HTERT RPE-1 (cell line): Measurements from ENCODE around the gene MFSD1.

ENCODE experiments used
- in situ Hi-C: fragments of 300-500 bp; cut with MboI; formaldehyde crosslinking; loops from 4 replicates; pipeline ENCODE4 v1.14.3; 2020; ENCODE audit warnings: low sequenced_read_pairs

MFSD1 gene, protein sequence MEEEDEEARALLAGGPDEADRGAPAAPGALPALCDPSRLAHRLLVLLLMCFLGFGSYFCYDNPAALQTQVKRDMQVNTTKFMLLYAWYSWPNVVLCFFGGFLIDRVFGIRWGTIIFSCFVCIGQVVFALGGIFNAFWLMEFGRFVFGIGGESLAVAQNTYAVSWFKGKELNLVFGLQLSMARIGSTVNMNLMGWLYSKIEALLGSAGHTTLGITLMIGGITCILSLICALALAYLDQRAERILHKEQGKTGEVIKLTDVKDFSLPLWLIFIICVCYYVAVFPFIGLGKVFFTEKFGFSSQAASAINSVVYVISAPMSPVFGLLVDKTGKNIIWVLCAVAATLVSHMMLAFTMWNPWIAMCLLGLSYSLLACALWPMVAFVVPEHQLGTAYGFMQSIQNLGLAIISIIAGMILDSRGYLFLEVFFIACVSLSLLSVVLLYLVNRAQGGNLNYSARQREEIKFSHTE

DNA sequence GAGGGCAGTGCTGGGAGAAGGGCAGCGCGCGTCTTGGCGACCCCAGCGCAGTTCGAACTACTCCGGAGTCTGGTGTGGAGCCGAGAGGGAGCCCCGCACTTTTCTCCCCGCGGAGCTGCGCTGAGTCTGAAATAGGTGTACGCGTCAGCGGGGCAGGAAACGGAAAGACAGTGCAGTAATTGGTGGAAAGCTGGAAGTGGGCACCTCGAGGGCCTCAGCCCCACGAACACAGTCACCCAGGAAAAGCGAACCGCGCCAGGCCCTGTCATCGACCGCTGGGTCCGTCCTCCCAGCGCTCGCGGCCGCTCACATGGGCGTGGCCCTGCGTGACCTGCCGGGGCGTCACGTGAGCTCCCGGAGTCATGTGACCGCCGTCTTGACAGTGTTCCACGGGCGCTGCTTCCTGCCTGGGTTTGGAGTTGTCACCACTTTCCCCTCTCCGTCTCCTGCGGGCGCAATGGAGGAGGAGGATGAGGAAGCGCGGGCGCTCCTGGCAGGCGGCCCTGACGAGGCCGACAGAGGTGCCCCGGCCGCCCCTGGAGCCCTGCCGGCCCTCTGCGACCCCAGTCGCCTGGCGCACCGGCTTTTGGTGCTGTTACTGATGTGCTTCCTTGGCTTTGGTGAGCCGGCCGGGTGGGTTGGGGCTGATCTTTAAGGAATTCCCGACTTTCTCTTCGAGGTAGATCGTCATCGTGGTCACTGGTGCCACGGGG lies at the start of gene MFSD1:
Gene MFSD1 (plus strand): TSS at position 359 of the 713 bp plus-strand sequence. CDS start 99 bp downstream, at position 458.
- in situ Hi-C loops: no loop called here

DNA sequence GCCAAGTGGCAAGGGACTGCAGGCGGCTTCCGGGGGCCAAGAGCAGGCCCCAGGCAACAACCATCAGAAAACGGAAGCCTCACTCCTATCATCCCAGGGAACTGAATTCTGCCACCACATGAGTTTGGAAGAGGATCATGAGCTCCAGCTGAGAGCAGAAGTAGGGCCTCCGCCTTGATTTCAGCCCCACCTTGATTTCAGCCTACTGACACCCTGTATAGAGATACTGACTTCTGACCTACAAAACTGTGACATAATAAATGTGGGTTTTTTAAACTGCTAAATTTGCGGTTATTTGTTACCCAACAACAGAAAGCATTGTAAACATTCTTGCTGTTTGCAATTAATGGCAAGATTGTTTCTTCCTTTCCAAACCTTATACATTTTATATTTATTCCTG lies 48.0 kb upstream of the MFSD1 start:
- in situ Hi-C loops: no loop called here

DNA sequence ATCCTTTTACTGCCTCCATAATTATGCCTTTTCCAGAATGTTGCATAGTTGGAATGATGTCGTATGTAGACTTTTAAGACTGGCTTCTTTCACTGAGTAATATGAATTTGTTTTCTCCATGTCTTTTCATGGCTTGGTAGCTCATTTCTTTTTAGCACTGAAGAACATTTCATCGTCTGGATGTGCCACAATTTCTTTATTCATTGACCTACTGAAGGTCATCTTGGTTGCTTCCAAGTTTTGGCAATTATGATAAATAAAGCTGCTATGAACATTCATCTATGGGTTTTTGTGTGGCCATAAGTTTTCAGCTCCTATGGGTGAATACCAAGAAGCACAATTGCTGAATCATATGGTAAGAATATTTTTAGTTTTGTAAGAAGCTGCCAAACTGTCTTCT lies 46.4 kb upstream of the MFSD1 start:
- in situ Hi-C loops: no loop called here

DNA sequence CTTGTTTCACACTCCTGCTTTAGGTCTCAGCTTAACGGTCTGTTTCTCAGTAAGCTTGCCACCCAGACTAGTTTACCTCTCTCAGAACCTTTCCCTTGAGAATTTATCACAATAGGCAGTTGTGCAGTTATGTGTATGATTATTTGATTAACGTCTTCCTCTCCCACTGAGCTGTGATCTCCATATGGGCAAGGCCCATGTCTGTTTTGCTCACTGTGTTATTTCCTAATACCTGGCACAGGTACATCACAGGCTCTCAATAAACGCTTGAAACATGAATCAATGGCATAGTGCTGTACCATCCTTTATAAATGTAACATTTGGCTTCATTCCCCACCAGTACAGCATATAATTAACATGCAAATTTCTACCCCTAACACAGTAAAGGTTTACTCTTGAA lies 40.5 kb upstream of the MFSD1 start:
- in situ Hi-C loops: no loop called here

DNA sequence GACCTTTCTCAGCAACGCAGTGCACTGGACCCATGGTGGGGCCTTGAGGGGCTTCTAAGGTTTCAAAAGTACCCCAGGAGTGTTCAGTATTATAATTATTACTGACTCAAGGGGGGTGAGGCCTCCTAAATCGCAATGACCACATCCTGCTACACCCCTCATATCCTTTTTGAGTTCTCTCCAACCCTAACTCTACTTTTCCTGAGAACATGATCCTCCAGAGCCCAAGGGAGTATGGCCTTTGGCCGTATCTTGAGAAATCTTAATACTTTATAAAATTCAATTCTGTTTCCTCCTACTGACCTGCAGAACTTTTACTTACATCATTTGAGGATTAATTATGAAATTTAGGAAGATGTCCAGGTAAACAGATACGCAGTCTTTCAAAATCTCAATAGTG lies 39.2 kb upstream of the MFSD1 start:
- in situ Hi-C loops: no loop called here

DNA sequence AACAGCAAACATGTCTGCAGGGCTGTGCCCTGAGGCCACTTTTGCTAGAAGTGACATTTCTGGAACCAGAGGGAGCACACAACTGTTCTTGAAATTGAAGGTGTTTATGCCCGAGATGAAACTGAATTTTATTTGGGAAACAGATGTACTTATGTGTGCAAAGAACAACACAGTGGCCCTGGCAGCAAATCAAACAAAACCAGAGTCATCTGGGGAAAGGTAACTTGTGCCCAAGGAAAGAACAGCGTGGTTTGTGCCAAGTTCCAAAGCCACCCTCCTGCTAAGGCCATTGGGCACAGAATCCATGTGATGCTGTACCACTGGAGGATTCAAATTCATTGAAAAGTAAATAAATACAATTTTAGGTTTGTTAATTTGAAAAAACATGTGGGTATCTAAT lies 38.4 kb upstream of the MFSD1 start:
- in situ Hi-C loops: no loop called here

DNA sequence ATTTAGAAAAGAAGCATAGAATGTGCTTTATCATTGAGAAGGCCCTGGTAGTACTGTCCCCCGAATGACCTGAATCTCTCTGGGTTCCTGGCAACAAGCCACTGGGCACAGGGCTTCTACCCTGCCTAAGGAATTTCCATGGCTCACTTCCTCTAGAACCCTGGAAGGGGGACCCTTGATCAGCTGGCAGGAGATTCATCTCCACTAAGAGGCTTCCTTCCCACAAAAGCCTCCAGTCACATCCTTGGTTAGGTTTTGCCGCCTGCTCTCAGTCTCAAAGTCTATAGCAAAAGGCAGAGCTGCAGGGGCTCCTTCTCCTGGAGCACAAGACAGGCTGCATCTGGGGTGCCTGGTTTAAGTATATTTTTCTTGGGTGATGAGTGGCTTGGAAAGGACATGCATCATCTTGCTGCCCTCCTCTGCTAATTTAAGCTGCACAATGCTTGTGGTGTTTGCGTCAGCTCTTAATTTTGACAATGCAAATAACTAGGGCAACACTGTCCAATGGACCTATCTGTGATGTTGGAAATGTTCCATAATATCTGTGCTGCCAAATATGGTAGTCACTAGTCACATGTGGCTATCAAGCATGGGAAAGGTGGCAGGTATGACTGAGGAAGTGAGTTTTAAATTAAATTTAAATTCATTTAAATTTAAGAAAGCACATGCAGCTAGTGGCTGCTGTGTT lies 36.2 kb upstream of the MFSD1 start:
- in situ Hi-C loops: no loop called here

DNA sequence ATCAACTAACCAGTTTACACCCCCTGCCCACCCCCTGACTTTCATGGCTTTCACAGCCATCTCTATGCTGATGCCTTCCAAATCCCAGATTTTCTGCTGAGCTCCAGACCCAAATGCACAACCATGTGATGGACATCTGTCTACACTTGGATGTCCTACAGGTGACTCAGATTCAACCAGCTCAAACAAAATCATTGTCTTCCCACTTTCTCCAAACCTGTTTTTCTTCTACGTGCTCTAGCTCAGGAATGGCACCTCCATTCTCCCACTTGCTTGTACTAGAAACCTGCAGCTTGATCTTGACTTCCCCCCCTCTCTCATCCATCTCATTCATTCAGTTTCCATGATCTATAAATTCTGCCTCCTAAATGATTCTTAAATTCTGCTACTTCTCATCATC lies 35.5 kb upstream of the MFSD1 start:
- in situ Hi-C loops: no loop called here

DNA sequence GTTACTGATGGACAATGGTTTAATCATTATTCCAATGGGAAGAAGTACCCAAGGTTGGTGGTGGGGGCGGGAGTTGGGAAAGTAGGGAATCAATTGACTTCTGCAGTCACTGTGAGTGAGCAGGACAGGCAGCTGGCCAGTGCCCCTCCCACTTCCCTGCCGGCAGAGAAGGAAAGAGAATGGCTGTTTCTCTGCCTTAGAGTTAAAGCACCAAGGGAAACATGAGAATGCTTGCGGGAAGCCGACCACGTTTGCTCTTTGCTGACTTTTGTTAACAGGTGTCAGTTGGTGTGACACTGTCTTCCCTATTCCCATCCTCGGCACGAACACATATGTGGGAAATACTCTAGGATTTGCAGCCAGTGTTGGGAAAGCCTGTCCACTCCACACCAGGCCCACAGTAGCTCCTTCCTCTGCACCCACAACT lies 33.5 kb upstream of the MFSD1 start:
- in situ Hi-C loops: no loop called here

DNA sequence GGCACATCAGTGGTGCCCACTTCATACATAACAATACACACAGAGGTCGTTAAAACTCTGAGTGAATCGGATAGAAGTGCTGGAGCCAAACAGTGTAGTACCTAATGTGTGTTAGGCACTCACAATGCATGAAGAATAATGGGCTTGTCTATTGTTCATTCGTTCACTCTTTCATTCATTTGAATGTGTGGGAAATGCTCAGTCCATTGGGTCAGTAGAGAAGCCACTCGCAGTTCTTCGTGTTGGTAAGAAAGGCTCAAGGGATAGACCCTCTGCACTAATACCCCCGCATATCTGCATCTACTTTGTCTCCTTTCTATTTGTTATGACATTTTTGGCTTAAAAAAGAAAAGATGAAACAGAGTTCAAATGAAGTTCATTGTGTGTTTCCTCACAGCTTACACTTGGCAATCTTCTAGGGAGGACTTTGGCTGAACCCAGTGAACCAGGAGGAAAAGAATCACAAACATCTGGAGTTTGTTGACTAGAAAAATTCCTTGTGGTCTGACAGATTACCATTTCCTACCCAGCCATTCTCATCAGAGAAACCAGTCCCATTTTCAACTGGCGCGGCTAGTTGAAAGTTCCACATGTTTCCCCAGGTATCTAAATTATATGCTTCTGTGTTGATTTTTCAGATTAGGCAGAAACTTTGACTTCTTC lies 32.8 kb upstream of the MFSD1 start:
- in situ Hi-C loops: no loop called here

DNA sequence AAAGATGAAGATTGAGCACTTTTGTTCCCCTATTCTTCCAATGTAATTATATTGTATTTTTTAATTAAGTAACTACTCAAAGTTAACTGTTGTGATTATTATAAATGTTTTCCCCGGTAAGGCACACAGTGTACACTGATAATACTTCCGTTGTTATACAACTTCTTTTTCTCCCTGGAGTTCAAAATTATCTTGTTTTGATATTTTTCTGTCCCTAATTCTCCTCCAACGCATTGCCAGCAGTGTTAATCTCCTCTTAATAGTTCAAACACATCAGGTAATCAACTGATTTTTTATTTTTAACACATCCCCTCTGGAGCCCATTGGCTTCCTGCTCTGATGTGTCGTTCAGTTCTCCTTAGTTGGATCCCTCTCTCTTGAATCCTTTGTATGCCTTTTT lies 32.3 kb upstream of the MFSD1 start:
- in situ Hi-C loops: no loop called here

DNA sequence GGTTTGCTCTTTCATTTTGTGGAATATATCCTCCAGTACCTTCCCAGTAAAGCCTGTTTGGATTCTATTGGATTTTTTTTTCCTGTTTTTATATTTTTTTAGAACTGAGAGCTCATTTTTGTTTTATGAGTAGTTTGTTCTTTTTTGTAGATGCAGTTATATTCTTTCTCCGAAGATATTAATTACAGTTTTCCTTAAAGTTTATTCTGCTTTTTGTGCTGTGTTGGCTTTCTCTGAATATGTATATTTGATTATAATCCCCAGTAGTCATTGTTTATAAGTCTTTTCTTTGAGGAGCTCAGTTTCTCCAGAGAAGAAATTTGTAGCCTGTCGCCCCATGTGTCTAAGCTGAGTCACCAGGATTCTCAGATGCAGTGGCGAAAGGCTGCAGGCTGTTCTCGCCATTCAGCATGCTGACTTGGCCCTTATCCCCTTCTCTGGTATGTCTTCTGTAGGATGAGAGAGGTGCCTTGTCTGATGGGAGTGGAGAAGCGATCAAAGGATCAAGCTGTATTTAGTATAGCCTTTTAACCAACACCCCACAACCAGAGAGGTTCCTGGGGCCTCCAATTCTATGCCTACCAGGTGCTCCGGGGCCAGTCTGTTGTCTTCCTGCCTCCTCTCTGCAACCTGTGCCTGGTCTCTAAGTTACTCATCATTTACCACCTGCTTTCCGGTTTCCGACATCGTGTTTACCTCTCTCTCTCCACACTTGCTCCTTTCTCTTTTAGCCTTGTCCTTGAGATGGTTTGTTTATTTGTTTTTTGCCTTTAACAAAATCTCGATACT lies 31.7 kb upstream of the MFSD1 start:
- in situ Hi-C loops: no loop called here

DNA sequence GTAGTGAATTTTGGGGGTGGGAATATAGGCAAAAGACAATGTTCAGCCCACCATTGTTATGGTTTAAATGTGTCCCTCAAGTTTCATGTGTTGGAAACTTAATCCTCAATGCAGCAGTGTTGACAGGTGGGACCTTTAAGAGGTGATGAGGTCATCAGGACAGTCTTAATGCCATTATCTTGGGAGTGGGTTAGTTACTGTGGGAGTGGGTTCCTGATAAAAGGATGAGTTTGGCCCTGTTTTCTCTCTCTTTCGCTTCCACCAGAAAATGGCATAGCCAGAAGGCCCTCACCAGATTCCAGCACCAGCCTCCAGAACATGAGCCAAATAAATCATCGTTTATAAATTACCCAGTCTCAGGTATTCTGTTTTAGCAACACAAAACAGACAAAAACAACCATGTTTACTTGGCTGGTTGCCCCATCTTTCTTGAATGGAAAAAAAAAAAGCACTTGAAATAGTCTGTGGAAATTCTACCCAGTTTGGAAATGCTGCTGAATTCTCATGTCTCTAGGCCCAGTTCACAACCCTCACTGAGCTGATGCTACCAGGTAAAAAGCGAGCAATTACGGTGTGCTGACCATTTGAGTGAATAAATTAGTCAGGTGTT lies 31.0 kb upstream of the MFSD1 start:
- in situ Hi-C loops: no loop called here

DNA sequence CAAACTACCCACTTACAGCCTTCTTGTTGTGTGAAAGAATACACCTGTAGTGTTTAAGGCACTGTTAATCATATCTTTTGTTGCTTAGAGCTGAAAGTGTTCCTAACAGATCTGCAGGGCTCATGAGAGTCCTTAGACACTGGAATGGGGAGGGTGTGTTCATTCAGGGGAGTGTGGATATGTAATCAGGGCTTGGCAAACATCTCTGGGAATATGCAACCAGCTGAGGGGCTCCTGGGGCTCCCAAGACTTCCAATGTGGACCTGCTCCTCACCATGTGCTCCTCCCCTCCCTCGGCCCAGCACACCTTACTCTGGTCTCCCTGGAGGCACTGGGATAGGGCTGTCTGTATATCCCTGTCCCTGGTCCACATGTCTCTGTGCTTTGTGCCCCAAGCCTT lies 30.3 kb upstream of the MFSD1 start:
- in situ Hi-C loops: no loop called here

DNA sequence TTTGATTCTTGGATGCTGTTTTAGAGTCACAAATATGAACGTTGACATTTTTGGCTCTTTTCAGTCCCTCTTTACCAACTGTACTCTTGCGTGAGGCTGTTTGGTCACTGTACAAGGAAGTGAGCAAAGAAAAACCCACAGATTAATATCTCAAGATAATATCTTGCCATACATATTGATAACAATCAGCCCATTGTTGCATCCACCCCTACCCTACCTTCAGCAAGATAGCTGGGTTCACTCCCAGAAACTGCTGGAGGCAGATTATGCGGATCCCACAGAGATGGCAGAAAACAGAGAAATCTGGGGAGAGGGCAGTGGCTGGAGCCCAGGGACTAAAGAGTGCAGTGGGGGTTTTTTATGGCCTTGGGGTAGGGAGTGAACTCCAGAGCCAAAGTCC lies 29.9 kb upstream of the MFSD1 start:
- in situ Hi-C loops: no loop called here

DNA sequence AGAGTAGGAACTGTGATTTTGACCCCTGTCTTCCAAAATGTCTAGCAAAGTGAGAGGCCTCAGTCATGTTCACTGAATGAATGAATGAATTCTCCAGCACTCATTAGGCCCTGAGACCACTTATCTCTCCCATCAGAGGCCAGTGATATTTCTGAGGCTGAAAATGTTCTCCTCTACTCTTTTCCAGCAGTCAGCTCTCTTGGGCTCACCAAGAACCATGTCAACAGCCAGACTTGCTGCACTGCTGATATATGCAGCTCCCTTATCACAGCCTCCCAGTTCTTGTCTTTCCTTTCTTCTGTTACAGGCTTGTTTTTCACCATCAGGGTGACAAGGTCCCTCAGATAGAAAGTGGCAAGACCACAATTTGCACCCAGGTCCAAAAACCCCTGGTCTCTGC lies 28.7 kb upstream of the MFSD1 start:
- in situ Hi-C loops: no loop called here

DNA sequence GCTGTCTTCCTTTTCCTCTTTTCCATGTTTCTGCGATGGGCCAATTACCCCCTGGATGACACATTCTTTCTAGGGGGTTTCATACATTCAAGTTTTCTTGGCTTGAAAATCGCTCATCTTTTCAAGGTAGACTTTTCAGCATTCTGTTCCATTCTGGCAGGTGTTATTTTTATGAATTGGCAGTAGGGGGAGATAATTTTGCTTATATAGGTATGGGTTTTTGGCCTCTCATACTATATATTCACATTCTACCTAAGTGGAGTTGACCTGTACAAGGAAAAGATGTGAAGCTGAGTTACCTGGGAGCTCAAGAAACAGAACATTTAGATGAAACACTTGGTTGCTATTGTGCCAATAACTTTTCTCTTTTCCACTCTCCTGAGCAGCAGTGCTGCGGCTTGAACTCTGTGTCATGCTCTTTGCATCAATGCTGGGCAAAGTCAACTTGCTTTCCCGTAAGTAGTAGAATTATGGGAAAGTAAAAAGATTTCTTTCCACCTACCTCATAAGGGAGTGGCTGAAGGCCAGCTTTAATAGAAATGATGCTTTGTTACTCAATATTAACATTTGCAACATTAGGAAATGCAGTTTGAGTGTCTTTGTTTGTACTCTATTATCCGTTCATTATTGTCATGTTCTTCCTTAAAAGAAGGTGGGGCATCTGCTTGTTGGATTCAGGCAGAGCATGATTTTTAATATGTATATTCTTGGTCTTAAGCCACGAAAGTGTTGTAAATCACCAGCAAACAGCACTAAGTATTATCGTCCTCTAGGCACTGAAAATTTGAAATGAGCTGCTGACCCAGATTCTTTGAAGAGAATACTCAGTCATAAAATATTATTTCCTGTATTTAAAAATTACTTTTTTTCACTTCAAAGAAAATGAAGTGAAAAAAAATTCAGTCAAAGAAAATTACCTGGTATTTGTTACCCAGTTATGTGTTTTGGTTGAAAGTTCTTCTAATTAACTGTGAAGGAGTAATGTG lies 27.7 kb upstream of the MFSD1 start:
- in situ Hi-C loops: no loop called here

DNA sequence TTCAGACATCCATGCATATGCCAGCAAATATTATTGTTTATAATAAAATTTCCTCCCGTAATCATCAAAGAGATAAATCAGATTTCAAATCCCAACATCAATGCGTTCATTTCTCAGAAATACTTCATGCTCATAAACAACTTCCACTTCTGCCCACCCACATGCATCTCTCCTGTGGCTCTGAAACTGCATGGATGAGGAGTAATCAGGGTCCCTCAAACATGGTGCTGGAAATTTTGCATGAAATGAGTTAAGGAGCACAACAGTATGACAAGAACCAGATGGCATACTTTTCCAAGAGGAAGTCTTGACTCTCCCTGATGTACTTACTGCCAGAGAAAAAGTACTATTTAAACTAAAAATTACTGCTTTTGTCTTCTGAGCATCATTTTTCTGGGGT lies 26.9 kb upstream of the MFSD1 start:
- in situ Hi-C loops: no loop called here
